A549 (cell line): ENCODE data around the gene BLACAT1. TPM values are rescaled to one million over a fixed set of nuclear protein-coding genes. Genes with fewer than 3 reads are reported as not detected.

ENCODE experiments used
- ATAC-seq, 2 experiments: fragments of 200-7000 bp in 1 of 2; fragments of >200 bp in 1 of 2; cut with Nextera tagmentation in 1 of 2; cut with Tn5 transposase in 1 of 2; 3 replicates each; pipeline versions ENCODE4 v1.8.0 to v1.9.1; 2018 to 2020; ENCODE audit warnings: mild to moderate bottlenecking in 1 of 2, moderate library complexity in 1 of 2
- CTCF ChIA-PET: fragments of 300-600 bp; sonication (Branson Sonifier 250); formaldehyde crosslinking; extraction: SDS; loops from one replicate; lab custom pipeline; 2021; ENCODE audit warnings: antibody characterized with exemption, inconsistent platforms; lab: Yijun Ruan, JAX
- POLR2A ChIA-PET: fragments of 350-600 bp; formaldehyde crosslinking; extraction: SDS; loops from one replicate; lab custom pipeline; 2021; ENCODE audit warnings: antibody characterized with exemption, inconsistent platforms; lab: Yijun Ruan, JAX
- DNase-seq, 2 experiments: peaks; one replicate each; pipeline versions ENCODE4 v3.0.0 to v3.0.0-alpha.2; 2011 to 2016; ENCODE audit warnings: low read depth in 1 of 2, low spot score in 1 of 2
- FAIRE-seq: peaks from 2 replicates; lab custom pipeline; 2011; peaks lifted over from hg19 to GRCh38; lab: Jason Lieb, UNC
- H3K27ac ChIP-seq, 2 experiments: fragments of >200 bp; sonication (Bioruptor Twin); formaldehyde crosslinking; 3 replicates each; pipeline ENCODE4 v1.5.1; 2016 to 2017
- H3K4me1 ChIP-seq: fragments of >200 bp; sonication (Bioruptor Twin); formaldehyde crosslinking; 3 replicates; pipeline ENCODE4 v1.6.1; 2016
- H3K4me2 ChIP-seq: fragments of >200 bp; sonication (Bioruptor Twin); formaldehyde crosslinking; 3 replicates; pipeline ENCODE4 v1.6.1; 2016
- H3K4me3 ChIP-seq: fragments of >200 bp; sonication (Bioruptor Twin); formaldehyde crosslinking; 3 replicates; pipeline ENCODE4 v1.5.1; 2016
- H3K9me3 ChIP-seq: fragments of >200 bp; sonication (Bioruptor Twin); formaldehyde crosslinking; 3 replicates; pipeline ENCODE4 v1.6.1; 2016
- CBX8 ChIP-seq: fragments of 200-600 bp; sonication (generic); IDR thresholded peaks from 2 replicates; pipeline ENCODE4 v1.6.1; 2016
- ESRRA ChIP-seq: fragments of 150-350 bp; IDR thresholded peaks from 2 replicates; pipeline ENCODE4 v1.6.1; 2014; ENCODE audit warnings: mild to moderate bottlenecking, low read length, borderline replicate concordance
- HOXA7 ChIP-seq: fragments of 250-450 bp; sonication (Bioruptor Pico); IDR thresholded peaks from 2 replicates; pipeline ENCODE4 v1.5.0; 2020; ENCODE audit warnings: mild to moderate bottlenecking, moderate library complexity
- NPAS2 ChIP-seq: fragments of 250-450 bp; sonication (Bioruptor Pico); IDR thresholded peaks from 2 replicates; pipeline ENCODE4 v1.8.0; 2022; ENCODE audit warnings: mild to moderate bottlenecking, moderate library complexity, borderline replicate concordance
- PHF8 ChIP-seq: fragments of 200-600 bp; sonication (generic); IDR thresholded peaks from 2 replicates; pipeline ENCODE4 v1.6.1; 2016; ENCODE audit warnings: low read depth, mild to moderate bottlenecking, antibody characterized with exemption, moderate library complexity, borderline replicate concordance
- RNF2 ChIP-seq: fragments of 200-600 bp; sonication (generic); IDR thresholded peaks from 2 replicates; pipeline ENCODE4 v1.6.1; 2016; ENCODE audit warnings: low read depth, mild to moderate bottlenecking, antibody characterized with exemption, moderate library complexity, borderline replicate concordance
- ZC3H11A ChIP-seq: fragments of 450-650 bp; IDR thresholded peaks from 2 replicates; pipeline ENCODE4 v1.6.1; 2014; ENCODE audit warnings: antibody characterized with exemption, mild to moderate bottlenecking
- ZFP36 ChIP-seq: fragments of 450-650 bp; IDR thresholded peaks from 2 replicates; pipeline ENCODE4 v1.6.1; 2014; ENCODE audit warnings: borderline replicate concordance; ENCODE audit not compliant: partially characterized antibody
- WGBS: methylation state at CpG from one replicate; pipeline ENCODE4 v1.1.6; 2017; ENCODE audit errors: missing lambda C conversion rate; 5-methylcytosine and 5-hydroxymethylcytosine counted together
- polyA plus RNA-seq, 4 experiments: library from polyadenylated mRNA; depleted of rRNA in 3 of 4; stranded (reverse); fragments of >200 nt; fragmentation: RNase III in 1 of 4; extraction: RNeasy Plus Mini Kit Qiagen cat#74134 plus additional on column Dnase treatment in 1 of 4; gene quantifications; 2 replicates in 3 of 4; 3 replicates in 1 of 4; pipeline ENCODE4 v1.2.3, GENCODE V29; 2011 to 2017
- TF ChIP-seq, protein P1 (sequence below): fragments of 250-450 bp; sonication (Bioruptor Pico); IDR thresholded peaks from 2 replicates; pipeline ENCODE4 v1.5.0; 2020; ENCODE audit warnings: low read depth, mild to moderate bottlenecking, moderate library complexity
- TF ChIP-seq, protein P2 (sequence below): fragments of >200 bp; sonication (Bioruptor Twin); formaldehyde crosslinking; IDR thresholded peaks from 3 replicates; pipeline ENCODE4 v1.5.1; 2016

BLACAT1 gene
- polyA plus RNA-seq, 2 of the 4 experiments (the other 2 are of a cell fraction): 0.09 TPM; not detected in 1

DNA sequence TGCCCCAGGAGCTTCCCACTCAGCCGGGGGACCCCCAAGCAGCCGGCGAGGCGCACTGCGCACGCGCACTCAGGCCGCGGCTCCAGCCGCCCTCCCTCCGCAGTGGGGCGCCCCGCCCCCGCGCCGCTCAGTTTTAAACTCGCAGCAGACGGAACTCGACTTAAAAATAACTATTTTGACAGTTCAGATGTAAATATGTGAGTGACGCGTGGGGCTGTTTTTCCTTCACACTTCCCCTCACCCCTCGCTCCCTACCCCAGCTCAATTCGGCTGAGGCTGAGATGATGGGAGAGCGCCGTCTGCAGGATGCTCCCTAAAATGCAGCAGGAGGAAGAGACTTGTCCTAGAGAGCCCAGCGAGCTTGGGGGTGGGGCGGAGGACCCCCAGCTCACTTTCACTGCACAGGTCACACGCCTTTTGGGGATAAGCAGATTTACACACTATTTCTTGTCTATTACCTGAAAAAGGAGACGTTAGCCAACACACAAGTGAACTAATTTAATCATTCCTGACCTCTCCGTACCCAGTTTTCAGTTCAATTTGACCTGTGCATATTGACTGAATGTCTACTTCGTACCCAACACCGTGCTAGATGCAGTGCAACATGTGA, 25.0 kb downstream of the BLACAT1 start (continued):
- TF ChIP-seq, protein P1, sequence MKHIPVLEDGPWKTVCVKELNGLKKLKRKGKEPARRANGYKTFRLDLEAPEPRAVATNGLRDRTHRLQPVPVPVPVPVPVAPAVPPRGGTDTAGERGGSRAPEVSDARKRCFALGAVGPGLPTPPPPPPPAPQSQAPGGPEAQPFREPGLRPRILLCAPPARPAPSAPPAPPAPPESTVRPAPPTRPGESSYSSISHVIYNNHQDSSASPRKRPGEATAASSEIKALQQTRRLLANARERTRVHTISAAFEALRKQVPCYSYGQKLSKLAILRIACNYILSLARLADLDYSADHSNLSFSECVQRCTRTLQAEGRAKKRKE (CRISPR knock-in tag): no peak

DNA sequence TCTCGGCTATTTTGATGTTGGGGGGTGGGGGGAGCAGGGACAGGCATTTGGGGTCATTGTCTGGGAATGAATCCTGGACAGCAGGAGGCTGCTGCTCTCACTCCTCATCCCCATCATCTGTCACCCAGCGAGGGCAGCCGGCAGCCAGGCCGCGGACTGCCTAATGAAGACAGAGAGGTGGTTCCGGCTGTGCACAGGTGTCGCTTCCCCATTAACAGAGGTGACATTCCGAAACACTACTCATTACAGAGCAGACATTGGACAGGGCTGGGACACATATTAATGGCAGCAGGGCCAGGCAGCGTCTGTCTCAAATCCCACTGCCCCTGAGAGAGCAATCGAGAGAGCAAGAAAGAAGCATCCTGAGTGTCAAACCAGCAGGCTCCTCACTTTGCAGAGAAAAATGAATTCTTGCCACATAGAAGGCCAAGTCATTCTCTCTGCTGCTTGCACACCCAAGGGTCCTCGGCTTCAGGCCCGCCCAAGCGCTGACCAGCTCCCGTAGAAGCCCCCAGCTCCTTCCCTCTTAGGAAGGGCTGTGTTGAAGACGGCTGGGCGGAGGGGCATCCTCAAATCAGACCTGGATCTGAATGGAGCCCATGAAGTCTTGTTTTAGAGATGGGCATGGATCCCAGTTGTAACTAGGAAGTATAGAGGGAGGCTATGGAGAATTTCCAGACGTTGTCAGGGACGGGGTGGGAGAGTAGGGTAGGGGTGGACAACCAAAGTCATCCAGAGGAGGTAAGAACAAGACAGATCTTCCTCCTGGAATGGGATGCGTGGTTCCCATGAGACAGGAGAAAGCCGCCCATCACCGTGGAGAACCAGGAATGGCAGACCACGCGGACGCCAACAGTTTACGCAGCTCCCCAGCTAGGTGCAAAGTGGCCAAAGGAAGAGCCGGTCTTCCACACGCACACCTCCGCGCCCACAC, 25.8 kb downstream of the BLACAT1 start:
- 0 out of 3 replicates have a peak, but pooled peaks cover 2% of the 10 kb centered on the region for H3K4me1 ChIP-seq
- WGBS: 61% methylated on average over 29 of the region's 29 CpGs
- H3K9me3 ChIP-seq: no peaks in the 10 kb centered on the region
- DNase-seq (no peak), FAIRE-seq (no peak), ATAC-seq (peak; percentile 11 to 31; a peak in 4 of 6 replicates)
- H3K4me3 ChIP-seq: peak overlapping the region; percentile 48
- TF ChIP-seq NPAS2: no peak
- peak overlapping the region; percentile 86 for H3K4me2 ChIP-seq
- ChIA-PET POLR2A (interaction anchor here (1.2 kb wide), 1 partner anchor 75 kb away, joined by 3 read pairs; no protein-coding TSS in a partner anchor), CTCF (interaction anchor here (0.7 to 12.8 kb wide), 49 partner anchors 11 to 231 kb away, joined by 3 to 146 read pairs (median 6); partner anchors contain the start of genes BLACAT1, KLHDC8A and LEMD1)
- H3K27ac ChIP-seq: peak overlapping the region; percentile 72 to 80

DNA sequence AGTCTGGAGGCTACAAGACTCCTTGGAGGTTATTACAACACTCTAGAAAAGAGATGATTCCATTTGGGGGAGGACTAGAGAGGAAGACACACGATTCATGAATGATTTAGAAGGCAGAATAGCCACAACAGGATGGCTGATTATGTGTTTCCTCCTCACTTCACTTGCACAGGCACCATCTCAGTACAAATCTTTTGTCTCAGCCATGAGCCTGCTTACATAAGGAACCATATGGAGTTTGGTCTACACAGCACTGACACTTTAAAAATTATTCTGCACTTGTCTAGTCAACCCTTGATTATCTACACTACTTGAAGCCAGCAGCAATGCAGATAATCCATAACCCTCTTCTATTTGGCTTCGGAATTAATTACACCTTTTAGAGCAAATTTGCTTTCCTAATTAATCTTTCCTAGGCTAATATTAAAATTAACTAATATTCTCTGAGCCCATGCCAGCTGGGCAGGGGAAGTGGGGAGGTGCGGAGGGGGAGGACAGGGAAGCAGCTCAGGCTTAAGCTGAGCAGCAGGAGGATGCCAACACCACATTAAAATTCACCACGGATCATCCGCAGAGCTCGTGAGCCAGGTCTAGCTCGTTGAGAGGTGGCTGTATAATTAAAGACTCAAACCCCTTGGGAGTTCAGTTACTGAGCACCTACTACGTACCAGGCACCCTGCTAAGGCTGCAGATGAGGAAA, 30.8 kb downstream of the BLACAT1 start:
- Histone ChIP-seq H3K4me1 (no peaks in the 10 kb centered on the region), H3K9me3 (no peaks in the 10 kb centered on the region)
- TF ChIP-seq HOXA7 (CRISPR knock-in tag): no peak
- no peak for TF ChIP-seq ESRRA
- peak; percentile 54; the same call in 1 of the 2 replicates for TF ChIP-seq RNF2
- no peak for TF ChIP-seq PHF8
- TF ChIP-seq, all 56 proteins: peak for 1
- Histone ChIP-seq H3K4me2 (no peak overlapping the region), H3K27ac (no peak overlapping the region), H3K4me3 (no peak overlapping the region)
- ChIA-PET CTCF (interaction anchor here (1.0 to 8.2 kb wide), 11 partner anchors 9 to 99 kb away, joined by 3 to 40 read pairs (median 10); no protein-coding TSS in a partner anchor), POLR2A (interaction anchor here (0.9 kb wide), 1 partner anchor 28 kb away, joined by 3 read pairs; no protein-coding TSS in a partner anchor)
- no peak for FAIRE-seq
- 23% methylated on average over 8 of the region's 8 CpGs for WGBS
- ATAC-seq: no peak
- no peak for DNase-seq

DNA sequence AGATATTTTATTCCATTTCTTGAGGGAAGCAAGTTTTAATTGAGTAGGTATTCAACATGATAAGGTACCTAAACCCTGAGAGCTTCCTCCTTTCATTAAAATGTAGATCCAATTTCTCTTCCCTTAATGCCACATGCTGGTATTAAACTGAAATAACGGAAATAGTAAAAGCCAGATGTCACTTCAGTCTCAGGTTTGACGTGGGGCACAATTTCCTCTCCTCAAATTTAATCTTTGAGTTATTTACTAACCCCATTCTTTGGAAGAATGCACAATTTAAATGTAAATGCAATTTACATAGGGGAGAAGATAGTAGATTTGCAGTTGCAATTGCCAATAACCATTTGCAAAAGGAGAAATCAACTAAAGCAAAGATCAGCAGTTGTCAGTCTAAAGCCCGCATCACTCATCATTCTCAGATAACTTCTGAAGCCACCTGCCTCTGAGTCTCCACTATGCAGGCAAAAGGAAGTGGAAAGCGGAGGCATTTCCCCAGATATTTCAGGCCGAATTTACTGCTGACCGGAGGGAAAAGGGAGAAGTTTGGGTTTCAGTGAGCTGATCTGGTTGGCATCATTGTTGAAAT, 31.9 kb downstream of the BLACAT1 start:
- no peak for FAIRE-seq
- no peaks in the 10 kb centered on the region for H3K9me3 ChIP-seq
- H3K4me3 ChIP-seq: no peak overlapping the region
- no peaks in the 10 kb centered on the region for H3K4me1 ChIP-seq
- H3K27ac ChIP-seq: no peak overlapping the region
- H3K4me2 ChIP-seq: no peak overlapping the region
- WGBS: 34% methylated on average over 6 of the region's 6 CpGs
- no peak for DNase-seq
- POLR2A ChIA-PET: no interaction called here
- CTCF ChIA-PET: interaction anchor here (0.6 to 9.7 kb wide), 14 partner anchors 6 to 139 kb away, joined by 3 to 66 read pairs (median 5); no protein-coding TSS in a partner anchor
- TF ChIP-seq CBX8 (peak; percentile 96), ESRRA (no peak), RNF2 (peak; percentile 84; the same call in 1 of the 2 replicates), ZC3H11A (no peak)
- TF ChIP-seq, all 56 proteins: peak for 2
- no peak for ATAC-seq

DNA sequence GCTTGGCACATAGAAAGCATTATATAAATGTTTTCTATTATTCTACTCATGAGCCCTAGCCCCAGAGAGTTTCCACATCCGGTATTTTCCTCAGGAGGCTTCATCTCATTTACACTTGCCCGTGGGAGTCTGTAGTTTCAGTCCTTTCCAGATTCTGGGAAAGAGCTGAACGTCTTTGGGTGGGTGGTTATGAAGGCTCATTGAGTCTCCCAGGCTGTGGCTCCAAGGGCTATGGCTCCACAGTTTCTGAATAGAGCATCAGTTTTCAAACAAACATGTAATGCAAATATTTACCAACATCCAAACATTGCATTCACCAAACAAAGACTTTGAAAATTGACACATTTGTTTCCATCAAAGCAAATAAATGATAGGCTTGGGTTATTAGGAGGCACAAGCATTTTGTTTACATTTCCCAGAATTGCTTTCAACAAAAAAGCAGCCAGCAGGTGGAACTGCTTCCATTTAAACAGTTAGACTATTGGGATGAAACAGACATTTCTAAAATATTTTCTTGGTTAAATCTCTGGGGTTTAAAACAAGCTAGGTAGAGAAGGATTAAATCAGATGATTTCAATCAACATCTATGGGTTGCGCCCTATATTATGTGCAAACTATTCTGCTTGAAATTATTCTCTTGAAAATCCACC, 32.7 kb downstream of the BLACAT1 start:
- no peak for FAIRE-seq
- 25% methylated on average over 4 of the region's 4 CpGs for WGBS
- H3K4me1 ChIP-seq: no peaks in the 10 kb centered on the region
- DNase-seq: no peak
- H3K27ac ChIP-seq: no peak overlapping the region
- CTCF ChIA-PET: interaction anchor here (1.0 to 9.7 kb wide), 9 partner anchors 7 to 138 kb away, joined by 3 to 66 read pairs (median 5); no protein-coding TSS in a partner anchor
- POLR2A ChIA-PET: no interaction called here
- H3K4me2 ChIP-seq: no peak overlapping the region
- H3K4me3 ChIP-seq: no peak overlapping the region
- TF ChIP-seq, protein P2, sequence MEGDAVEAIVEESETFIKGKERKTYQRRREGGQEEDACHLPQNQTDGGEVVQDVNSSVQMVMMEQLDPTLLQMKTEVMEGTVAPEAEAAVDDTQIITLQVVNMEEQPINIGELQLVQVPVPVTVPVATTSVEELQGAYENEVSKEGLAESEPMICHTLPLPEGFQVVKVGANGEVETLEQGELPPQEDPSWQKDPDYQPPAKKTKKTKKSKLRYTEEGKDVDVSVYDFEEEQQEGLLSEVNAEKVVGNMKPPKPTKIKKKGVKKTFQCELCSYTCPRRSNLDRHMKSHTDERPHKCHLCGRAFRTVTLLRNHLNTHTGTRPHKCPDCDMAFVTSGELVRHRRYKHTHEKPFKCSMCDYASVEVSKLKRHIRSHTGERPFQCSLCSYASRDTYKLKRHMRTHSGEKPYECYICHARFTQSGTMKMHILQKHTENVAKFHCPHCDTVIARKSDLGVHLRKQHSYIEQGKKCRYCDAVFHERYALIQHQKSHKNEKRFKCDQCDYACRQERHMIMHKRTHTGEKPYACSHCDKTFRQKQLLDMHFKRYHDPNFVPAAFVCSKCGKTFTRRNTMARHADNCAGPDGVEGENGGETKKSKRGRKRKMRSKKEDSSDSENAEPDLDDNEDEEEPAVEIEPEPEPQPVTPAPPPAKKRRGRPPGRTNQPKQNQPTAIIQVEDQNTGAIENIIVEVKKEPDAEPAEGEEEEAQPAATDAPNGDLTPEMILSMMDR: 0 out of 3 replicates have a peak, but pooled peaks have one; percentile 9
- no peak for TF ChIP-seq ZFP36
- no peak for ATAC-seq
- H3K9me3 ChIP-seq: no peaks in the 10 kb centered on the region
